ENCODE measurements around the gene MS4A10.

The MS4A10 gene

DNA sequence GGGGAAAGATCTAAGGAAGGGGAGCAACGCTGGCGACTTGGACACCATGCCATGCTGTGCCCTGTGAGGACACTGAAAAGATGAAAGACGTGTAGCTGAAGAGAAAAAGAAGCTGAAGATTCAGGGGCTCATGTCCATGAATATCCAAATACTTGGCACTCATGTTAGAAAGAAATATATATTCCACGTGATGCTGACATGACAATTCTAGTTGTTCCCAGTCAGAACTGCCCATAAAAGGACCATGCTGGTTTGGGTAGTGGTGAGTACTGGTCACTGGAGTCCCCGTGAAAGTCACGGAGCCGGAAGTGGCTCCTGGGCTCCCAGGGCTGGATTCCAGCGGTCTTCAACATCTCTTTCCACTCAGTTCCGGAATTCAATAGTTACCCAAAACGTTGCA is 18.6 kb upstream of the MS4A10 start:
- no peak for DNase-seq (ENCODE audit: low read depth)

DNA sequence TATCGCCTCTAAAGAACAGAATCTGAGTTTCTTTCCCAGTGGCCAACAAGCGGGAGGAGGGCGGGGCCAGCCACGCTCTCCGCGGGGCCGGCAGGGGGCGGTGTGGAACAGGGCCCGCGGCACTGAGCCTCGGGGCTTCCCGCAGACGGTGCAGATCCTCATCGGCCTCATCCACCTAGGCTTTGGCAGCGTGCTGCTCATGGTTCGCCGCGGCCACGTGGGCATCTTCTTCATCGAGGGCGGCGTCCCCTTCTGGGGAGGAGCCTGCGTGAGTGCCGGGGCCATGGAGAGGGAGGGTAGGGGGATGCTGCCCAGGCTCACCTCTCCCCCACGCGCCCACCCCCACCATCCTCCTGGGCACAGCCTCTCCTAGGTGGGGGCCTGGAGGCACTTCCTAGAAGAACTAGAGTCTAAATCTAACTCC is 17.7 kb upstream of the MS4A10 start:
- no peak for DNase-seq (ENCODE audit: low read depth)

DNA sequence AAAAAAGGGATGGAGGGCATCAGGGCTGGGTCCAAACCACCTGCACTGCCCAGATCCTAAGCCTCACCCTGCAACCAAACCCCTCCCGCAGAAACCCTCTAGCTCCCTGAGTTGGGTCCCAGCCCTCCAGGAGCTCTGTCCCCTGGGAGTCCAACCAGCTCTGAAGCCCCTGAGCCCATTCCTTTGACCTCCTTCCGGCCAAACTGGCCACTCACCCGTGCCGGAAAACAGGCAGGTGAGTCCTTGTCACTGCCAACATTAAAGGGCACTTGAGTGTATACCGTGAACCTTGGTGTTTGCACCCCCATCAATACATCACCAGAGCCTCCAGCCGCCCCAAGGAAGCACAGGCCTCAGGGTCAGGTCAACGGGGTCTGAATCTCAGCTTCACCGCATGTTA is 16.9 kb upstream of the MS4A10 start:
- no peak for DNase-seq (ENCODE audit: low read depth)

DNA sequence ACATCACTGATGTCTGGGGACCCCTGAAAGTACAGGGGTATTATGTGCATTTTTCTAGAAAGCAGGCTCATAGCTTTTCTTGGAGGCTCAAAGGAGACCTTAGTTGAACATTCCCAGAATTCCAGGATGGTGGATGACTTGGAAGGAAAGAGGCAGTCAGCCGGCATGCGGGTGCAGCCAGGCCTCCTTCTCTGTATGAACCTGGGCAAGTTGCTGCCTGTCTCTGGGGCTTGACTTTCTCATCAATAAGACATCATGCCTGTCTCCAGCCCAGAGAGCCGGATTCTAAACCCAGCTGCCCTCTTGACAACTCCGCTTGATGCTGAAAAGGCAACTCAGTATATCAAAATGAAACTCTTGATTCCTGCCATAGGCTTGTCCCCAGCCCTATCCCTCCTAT is 15.9 kb upstream of the MS4A10 start:
- DNase-seq (ENCODE audit: low read depth), result no peak

DNA sequence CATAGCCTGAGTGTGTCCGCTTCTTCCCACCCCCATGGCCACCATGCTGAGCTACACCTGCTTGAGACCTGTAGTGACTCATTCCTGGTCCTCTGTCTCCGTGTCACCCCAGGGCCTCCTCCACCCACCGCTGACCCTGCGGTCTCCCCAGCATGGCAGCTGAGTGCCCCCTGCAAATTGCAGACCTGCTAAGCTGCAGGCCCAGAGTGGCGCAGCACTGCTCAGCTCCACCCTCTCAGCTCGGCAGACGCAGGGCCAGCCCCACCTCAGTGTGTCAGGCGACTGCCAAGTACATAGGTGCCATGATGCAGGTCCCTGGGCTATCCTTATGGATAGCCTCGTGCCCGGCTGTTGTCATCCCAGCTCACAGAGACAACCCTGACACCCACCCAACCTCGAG is 15.3 kb upstream of the MS4A10 start:
- no peak for DNase-seq (ENCODE audit: low read depth)

DNA sequence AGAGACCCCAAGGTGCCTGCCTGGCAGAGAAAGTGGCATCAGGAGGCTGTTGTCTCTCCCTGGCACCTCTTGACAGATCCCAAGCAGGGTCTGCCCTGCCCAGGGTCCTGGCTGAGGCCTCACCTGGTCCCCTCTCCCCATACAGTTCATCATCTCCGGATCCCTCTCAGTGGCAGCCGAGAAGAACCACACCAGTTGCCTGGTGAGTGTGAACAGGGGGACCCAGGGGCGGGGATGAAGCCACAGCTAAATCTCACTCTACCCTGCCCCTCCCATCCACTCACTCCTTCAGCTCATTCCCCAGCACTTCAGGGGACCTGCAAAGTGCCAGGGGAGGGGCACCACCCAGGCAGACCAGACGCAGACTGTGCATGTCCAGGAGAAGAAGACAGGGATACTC is 14.0 kb upstream of the MS4A10 start:
- no peak for DNase-seq (ENCODE audit: low read depth)

DNA sequence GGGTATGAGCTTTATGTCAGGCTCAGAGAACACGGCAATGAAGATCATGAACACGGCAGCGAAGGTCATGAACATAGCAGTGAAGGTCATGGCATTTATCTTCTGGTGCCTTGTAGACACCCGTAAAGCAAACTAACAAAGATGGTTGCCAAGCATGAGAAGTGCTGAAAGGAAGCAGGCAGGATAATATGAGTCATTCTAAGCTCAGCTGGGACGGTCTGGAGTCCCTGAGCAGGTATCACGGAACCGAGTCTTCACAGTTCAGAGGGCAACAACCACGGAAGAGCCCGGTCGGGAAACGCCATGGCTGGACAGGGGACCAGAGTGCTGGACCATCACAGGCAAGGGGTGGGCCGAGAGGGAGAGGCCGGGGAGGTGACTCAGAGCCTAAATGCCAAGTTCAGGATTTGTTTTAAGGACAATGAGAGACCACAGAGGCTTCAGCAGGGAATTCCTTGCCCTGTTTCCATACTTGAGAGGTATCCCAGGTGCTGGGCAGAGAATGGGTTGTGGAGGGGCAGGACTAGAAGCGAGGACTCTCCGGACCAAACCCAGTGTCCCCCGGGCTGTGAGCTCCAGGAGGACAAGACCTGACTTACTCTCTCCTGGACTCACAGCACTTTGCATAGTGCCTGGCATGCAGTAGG is 13.1 kb upstream of the MS4A10 start:
- DNase-seq (ENCODE audit: low read depth), result no peak

DNA sequence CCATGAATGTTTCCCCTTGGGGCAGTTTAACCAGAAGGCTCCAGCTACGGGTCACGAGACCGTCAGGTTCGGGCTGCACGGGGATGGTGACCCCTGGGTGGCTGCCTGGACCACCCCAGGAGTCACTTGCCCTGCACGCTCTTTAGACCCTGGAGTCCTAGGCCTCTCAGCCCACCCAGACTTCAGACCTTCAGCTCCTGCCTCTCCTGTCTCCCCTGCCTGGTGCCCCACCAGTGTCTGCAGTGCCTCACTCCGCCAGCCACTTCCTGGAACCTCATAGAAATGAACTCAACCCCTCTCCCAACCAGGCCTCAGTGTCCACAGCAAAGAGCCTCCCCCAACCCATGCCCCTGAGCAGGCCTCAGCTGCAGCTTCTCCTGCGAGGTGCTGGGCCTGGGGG is 12.5 kb upstream of the MS4A10 start:
- no peak for DNase-seq (ENCODE audit: low read depth)

DNA sequence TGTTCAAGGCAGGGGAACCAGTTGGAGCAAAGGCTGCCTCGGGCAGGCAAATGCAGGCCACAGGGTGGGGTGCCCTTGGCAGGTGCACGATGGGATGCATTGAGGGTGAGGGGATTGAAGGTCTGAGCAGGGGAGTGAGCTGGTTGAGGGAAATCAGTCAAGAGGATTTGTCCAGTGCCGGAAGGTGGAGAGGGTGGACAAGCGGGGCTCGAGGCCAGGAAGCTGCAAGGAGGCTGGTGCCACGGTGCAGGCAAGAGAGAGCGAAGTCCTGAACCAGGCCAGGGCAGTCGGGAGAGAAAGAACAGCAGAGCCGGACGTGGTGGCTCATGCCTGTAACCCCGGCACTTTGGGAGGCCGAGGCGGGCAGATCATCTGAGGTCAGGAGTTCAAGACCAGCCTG is 10.4 kb upstream of the MS4A10 start:
- DNase-seq (ENCODE audit: low read depth), result no peak

DNA sequence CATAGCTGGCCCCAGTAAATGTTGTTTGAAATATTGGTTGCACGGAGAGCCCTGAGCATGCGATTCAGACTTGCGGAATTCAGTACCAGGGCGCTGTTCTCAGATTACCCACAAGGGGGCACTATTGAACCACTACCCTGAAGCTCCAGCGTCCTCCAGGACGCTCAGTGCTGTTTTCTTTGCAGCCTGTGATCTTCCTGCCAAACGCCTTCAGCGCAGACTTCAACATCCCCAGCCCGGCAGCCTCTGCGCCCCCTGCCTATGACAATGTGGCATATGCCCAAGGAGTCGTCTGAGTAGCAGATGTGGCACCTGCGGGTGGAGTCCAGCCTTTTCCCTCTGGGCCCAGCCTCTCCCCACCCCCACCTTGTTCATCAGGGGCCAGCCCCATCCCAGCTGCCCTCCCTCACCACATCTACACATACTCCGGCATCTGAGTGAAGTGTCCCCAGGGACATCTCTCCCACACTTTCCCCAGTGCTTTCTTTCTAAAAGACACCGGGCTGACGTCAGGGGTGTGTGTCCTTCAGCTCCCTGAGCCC is 9.6 kb upstream of the MS4A10 start:
- peak; percentile 65 for DNase-seq (ENCODE audit: low read depth)

DNA sequence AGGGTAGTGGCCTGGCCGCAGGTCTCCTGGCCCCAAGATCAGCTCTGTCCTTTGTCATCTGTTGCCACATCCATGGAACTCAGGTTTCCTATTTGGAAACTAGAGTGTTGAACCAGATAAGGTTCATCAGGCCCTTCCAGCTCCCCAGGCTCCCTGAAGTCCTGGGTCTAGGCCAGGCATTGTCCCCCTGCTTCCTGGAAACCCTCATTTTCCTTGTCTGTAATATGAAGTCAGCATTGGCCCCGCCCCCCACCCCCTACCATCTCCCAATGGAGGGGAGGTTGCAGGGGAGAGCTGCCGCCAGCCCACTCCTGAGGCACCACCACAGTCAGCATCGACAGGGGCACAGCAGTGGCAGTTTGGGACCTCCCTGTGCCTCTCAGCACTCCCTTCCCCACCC is 9.0 kb upstream of the MS4A10 start:
- DNase-seq (ENCODE audit: low read depth), result no peak

DNA sequence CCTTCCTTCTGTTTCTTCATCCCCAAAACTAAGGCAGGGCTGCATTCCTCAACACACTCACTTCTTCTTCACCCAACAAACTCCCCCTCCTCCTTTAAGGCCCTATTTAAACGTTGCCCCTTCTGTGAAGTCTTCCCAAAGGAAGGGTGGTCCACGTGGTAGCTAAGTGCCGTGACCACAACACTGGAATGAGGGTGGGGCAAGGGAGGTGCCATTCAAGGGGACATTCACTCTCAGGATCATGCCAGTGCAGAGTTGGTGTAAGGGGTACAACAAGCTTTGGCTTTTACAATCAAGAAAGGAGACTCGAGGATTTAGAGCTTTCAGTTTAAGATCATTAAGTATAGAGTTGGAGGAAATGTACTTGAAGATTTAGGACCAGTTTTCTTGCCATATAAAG is 8.0 kb upstream of the MS4A10 start:
- DNase-seq (ENCODE audit: low read depth), result no peak

DNA sequence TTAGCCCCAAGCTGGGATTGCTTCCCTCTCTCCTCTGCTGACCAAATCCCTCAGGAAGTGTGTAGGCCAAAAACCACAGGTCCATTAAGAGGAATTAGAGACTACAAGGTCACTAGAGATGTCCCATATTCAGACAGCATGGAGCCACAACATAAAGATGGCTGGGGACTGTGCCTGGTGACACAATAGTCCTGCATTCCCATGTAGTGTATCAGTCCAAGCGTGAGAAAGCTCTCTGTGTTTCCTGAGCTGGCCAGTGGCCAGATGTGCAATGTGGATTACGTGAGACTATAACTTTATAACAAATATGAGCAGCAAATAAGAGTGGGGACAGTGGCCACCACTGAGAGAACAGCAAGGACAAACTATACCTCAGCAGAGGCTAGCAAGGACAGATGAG is 7.6 kb upstream of the MS4A10 start:
- DNase-seq (ENCODE audit: low read depth), result no peak

DNA sequence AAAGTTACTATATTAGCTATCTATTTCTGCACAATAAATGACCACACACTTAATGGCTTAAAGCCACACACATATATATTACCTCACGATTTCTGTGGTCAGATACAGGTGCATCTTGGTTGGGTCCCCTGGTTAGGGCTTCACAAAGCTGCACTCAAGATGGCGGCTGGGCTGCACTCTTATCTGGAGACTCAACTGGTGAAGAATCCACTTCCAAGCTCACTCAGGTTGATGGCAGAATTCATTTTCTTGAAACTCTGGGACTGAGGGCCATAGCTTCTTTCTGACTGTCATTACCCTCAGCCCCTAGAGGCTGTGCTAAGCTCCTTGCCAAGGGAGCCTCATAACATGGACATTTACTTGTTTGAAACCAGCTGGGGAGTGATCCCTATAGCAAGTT is 5.1 kb upstream of the MS4A10 start:
- no peak for DNase-seq (ENCODE audit: low read depth)

DNA sequence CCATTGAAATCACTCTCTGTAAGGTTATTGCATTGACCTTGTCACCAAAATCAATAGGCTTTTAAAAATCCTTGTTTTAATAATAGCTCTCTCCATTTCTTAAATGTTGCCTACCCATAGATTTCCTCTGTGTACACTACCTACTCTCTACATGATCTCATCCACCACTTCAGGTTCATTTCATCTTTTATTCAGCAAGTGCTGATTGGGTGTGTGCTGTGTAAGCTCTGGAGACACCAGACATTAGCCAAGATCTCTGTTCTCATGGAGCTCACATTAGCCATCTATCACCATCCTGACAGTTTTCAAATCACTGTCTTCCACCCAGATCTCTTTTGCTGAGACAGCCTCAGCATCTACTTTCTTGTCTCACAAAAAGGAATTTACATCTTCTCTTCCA is 4.4 kb upstream of the MS4A10 start:
- DNase-seq (ENCODE audit: low read depth), result no peak

DNA sequence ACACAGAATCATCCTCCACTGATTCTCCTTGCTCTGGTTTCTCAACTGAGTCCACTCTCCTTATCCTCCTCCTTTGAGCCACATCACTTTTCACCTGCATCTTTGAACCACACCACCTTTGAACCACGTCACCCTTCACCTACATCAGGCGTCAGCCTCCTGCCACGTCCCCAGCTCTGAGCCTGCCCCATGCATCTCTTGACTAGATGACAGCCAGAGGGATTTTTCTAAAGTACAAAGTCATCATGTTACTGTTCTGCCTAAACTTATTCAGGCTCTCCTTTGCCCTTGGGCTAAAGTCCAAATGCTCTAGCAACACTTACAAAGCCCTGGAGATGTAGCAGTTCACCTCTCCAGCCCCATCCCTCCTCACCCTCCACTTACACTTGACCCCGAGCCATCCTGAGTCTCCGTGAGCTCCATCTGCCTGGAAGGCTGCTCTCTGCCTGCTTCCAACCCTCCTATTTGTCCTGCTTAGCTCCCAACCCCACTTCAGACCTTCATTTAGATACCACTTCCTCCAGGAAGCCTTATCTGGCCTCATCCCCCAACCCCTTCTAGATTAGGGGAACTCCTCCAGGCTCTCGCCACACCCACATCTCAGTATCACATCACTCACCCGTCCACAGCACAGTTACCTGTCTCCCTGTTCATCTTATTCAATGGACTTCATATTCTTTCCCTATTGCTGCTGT is 3.7 kb upstream of the MS4A10 start:
- no peak for DNase-seq (ENCODE audit: low read depth)

DNA sequence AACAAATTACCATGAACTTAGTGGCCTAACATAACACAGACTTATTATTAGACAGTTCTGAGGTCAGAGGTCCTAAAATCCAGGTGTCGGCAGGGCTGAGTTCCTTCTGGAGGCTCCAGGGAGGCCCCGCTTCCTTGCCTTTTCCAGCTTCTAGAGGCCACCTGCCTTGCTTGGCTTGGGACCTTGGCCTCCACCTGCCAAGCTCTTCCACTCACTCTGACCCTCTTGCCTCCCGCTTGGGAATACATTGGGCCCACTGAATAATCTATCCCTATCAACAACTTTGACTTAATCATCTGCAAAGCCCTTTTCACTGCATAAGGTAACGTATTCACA is 3.2 kb upstream of the MS4A10 start:
- no peak for DNase-seq (ENCODE audit: low read depth)

DNA sequence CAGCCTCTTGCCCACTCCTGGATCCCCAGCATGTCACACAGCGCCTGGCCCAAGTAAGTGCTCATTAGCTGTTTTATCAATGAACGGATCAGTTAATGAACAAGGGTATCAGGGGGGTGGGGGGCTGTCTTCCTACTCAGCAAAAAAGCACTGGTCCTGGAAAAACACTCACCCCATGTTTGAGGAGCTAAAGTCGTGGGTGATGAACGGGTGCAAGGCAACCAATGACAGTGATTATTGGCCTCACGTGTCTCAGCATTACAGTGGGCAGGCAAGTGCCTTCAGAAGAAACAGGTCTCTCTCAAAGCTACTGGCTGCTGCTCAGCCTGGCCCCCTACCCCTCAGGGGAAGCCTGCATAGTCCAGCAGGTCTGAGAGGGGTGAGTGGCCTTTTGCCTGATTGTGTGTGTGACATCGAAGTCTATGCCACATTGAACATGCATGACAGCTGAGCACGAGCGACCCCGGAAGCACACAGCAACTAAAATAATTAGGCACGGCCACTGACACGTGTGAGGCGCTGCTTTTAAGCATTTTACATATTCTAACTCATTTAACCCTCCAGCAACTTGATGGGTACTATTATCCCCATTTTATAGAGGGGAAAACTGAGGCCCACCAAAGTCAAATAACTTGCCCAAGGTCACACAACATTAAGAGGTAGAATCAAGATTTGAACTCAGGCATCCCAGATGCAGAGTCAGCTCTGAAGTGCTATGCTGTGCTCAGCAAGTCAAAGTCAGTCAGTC is 2.6 kb upstream of the MS4A10 start:
- no peak for DNase-seq (ENCODE audit: low read depth)

DNA sequence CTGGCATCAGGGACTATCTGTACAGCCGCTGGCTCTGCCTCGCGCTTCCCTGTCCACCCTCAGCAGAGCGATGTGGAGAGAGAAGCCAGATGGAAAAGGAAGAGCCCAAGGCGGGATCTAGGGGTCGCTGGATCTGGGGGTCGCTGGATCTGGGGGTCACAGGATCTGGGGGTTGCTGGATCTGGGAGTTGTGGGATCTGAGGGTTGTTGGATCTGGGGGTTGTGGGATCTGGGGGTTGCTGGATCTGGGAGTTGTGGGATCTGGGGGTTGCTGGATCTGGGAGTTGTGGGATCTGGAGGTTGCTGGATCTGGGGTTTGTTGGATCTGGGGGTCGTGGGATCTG is 2.0 kb upstream of the MS4A10 start:
- no peak for DNase-seq (ENCODE audit: low read depth)

DNA sequence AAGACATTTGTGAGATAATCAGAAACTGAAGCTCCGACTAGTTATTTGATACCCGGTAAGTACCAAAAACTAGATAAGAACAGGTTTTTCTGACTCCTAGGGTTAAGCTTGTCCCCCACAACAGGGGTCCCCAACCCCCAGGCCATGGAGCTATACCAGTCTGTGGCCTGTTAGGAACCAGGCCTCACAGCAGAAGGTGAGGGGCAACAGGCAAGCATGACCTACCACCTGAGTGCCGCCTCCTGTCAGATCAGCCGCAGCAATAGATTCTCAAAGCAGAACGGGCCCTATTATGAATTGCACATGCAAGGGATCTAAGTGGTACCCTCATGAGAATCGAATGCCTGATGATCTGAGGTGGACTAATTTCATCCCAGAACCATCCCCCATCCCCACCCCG is 1.2 kb upstream of the MS4A10 start:
- DNase-seq (ENCODE audit: low read depth), result no peak

DNA sequence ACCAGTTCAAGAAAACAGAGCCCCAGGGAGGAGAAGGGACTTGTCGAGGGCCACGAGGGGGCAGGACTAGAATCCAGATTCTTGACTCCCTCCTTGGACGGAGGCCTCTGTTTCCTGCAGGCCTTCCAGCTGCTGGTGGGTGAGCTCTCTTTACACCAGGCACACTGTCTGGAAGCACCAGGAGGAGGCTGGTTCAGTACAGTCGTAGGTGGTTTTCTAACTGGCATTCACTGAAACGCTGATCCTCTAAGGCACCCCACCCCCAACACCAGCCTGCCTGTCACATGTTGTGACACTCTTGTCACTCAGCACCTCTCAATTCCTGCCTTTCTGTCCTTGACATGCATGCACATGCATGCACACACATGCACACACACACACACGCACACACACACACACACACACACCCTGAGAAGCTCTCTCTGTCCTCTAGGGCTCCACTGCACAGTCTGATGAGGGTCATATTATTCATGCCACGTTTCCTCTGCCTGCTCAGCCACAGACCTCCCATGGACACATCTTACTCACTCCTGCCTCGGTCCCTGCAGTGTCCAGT is 751 bp downstream of the MS4A10 start:
- no peak for DNase-seq (ENCODE audit: low read depth)

DNA sequence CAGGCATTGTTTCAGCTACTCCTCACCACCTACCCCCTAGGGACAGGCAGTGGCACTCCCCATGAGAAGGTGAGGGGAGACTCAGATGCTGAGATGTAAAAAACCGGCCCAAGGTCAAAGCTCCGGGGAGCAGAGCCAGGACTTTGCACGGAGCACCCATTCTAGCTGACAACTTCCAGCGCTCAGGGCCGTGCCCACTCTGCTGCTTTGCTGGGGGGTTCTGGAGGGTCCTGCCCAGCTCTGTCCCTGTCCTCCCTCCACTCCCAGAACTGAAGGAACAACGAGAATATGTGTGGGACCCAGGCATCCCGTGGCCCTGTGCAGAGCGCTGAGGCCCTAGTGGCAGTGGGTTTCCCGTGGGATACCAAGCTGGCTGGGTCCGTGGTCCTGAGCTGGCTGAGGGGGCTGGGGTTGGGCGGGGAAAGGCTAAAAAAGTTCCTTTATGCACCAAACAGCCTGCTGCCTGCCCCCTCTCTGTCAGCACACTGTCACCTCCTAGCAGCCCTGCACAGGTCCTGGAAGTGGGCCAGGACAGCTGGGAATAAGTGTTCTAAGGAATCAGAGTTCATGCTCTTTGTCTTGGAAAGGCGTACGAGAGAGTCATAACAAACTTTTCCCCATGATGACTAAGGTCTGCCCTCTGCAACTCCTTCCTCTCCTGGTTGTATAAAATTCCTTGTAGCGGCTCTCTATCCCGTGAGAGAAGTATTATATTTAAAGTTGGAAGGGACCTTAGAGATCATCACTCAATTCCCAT is 1.9 kb downstream of the MS4A10 start:
- DNase-seq (ENCODE audit: low read depth), result no peak
